ENCODE measurements around the gene GALNT9.
"Not testable (repeated sequence)": the region's sequence is repeated elsewhere in the genome, so short reads cannot be mapped to it uniquely, and the experiment has no call there.

GALNT9 gene

GRCh38 chr12:132152953-132153352 is 176.4 kb downstream of the GALNT9 start:
- no peak for DNase-seq

GRCh38 chr12:132152411-132152821 is 177.0 kb downstream of the GALNT9 start:
- DNase-seq, result no peak

GRCh38 chr12:132151766-132152410 is 177.5 kb downstream of the GALNT9 start:
- DNase-seq, result no peak

- DNase-seq, result no peak
Observed at GRCh38 chr12:132151145-132151765, 178.1 kb downstream of the GALNT9 start.

GRCh38 chr12:132150780-132151144 is 178.6 kb downstream of the GALNT9 start:
- DNase-seq, result no peak

- DNase-seq, result not testable (repeated sequence)
Observed at GRCh38 chr12:132149526-132149925, 179.9 kb downstream of the GALNT9 start.

GRCh38 chr12:132148368-132149045 is 180.9 kb downstream of the GALNT9 start:
- no peak for DNase-seq

- DNase-seq, result no peak
Observed at GRCh38 chr12:132147423-132148367, 181.7 kb downstream of the GALNT9 start.

GRCh38 chr12:132146772-132147422 is 182.5 kb downstream of the GALNT9 start:
- DNase-seq, result no peak

All from activated effector memory CD4-positive, alpha-beta T cell treated with Interleukin-2 at 50 U/mL for 16 hours (primary cell).